Measurements from ENCODE around the gene LTBR. TPM values are rescaled to one million over a fixed set of nuclear protein-coding genes. Genes with fewer than 3 reads are reported as not detected.

Gene LTBR
- polyA plus RNA-seq, 2 of the 4 experiments (the other 2 are of a cell fraction), result 57.3 to 110 TPM

DNA sequence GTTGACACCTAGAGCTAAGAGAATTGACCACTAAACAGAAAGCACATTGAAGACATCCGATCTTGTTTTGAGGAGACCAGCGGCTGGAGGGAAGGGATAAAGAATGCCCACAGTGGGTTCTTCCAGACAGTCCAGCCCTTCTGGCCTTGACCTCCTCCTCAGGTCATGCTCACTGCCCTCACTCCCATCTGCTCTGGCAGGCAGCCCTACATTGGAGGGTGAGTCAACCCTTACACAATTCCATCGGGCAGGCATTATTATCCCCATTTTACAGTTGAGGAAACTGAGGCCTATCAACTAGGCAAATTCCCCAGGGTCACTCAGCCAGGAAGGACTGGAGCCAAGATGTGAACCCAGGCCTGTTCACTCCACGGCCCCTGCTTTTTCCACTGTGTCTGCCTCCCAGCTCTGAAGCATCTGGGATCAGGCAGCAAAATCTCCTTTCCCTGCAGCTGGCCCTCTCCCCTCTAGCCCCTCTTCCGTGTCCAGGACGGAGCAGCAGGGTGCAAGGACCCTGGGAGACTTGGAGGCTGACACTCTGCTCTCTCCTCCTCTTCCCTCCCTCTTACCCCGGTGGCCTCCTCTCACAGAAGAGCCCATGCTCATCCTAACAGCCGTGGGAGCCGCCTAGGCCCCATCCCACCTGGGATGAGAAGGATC, 13.9 kb upstream of the LTBR start (continued):
- no peak for TF ChIP-seq SMC3 (IDR thresholded peaks at IDR 0.05)
- TF ChIP-seq HOXB5 (CRISPR knock-in tag; IDR thresholded peaks at IDR 0.05), result no peak
- no peak; the same call in 1 of the 2 replicates for TF ChIP-seq TP53 (CRISPR knock-in tag; IDR thresholded peaks at IDR 0.05)
- no peak for TF ChIP-seq RAD21 (conservative IDR thresholded peaks at IDR 0.05 in 1 of 2, IDR thresholded peaks at IDR 0.05 in 1 of 2)
- TF ChIP-seq GATA3 (IDR thresholded peaks at IDR 0.05; ENCODE audit: borderline replicate concordance), result peak; percentile 44
- no peak for TF ChIP-seq MYC (IDR thresholded peaks at IDR 0.05; ENCODE audit: borderline replicate concordance, low read length)
- peak; percentile 21 for TF ChIP-seq JUNB (IDR thresholded peaks at IDR 0.05)
- TF ChIP-seq, protein P1, sequence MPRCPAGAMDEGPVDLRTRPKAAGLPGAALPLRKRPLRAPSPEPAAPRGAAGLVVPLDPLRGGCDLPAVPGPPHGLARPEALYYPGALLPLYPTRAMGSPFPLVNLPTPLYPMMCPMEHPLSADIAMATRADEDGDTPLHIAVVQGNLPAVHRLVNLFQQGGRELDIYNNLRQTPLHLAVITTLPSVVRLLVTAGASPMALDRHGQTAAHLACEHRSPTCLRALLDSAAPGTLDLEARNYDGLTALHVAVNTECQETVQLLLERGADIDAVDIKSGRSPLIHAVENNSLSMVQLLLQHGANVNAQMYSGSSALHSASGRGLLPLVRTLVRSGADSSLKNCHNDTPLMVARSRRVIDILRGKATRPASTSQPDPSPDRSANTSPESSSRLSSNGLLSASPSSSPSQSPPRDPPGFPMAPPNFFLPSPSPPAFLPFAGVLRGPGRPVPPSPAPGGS (IDR thresholded peaks at IDR 0.05), result no peak
- peak; percentile 74; the same call in 1 of the 2 replicates for TF ChIP-seq RARB (CRISPR knock-in tag; IDR thresholded peaks at IDR 0.05)
- peak in 1 of 2 experiments; percentile 81; a peak in 2 of 4 replicates for TF ChIP-seq CEBPB (IDR thresholded peaks at IDR 0.05)
- TF ChIP-seq MAFK (IDR thresholded peaks at IDR 0.05; ENCODE audit: partially characterized antibody), result no peak
- TF ChIP-seq KDM5A (IDR thresholded peaks at IDR 0.05), result no peak
- no peak for TF ChIP-seq EHMT2 (IDR thresholded peaks at IDR 0.05; ENCODE audit: low read depth)

DNA sequence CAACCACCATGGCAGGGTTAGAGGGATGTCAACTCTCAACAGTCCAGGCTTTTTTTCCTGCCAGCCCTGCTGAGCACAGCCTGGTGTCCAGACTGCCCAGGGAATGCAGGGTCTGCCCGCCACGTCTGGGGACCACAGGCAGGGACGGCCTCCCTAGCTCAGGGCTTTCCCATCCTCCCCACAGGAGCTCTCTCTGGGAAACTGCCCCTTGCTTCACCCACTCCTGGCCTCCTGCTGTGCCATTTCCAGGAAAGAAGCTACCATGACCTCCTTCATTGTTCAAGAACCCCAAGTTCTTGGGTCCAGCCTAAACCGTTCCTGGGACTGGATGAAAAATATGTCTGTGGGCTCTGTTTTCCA, 13.4 kb upstream of the LTBR start:
- peaks cover 79% of the 10 kb centered on the region for H3K4me1 ChIP-seq
- no peak for FAIRE-seq
- H3K4me2 ChIP-seq, result peak overlapping the region; percentile 80

DNA sequence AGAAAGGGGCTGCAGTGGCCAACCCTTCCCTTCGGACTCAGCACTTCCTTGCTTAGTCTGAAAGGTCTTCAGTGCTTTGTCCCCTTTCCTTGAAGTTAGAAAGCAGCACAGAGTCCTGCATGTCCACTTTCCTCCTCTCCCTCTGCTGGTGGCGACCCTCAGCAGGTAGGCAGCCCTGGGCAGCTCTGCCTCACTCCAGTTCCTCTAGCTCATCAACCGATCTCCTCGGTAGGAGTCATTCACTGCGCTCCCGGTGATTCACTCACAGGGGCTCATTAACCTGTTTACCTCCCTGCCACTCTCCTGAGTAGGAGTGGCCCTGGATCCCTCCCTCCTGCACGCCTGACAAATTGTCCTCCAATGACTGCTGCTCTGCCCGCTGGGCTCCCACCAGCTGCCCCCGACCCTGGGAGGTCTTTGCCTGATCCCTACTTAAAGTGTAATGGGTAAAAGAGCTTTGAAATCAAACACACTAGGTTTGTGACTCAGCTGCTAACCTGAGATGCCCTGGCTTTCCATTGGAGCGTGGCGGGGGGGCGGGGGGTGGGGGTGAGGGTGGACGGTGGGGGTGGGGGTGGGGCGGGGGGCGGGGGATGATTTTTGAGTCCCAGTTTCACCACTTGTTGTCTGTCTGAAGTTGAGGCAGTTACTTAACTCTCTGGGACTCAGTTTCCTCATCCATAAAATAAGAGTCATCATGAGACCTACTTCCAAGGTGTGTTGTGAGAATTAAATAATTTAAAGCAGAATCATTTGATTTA, 12.8 kb upstream of the LTBR start:
- Histone ChIP-seq H3K27ac (peak overlapping the region; percentile 97 to 99), H3K4me1 (peaks cover 85% of the 10 kb centered on the region), H3K4me2 (peak overlapping the region; percentile 80), H3K4me3 (peak overlapping the region; percentile 5; the same call in 1 of the 3 replicates), H3K9me3 (no peaks in the 10 kb centered on the region)
- DNase-seq (ENCODE audit: low read depth in 1 of 2, low spot score in 1 of 2) (peak; percentile 98 to 99), ATAC-seq (peak; percentile 84 to 87), FAIRE-seq (peak; percentile 93)
- ChIA-PET CTCF (interaction anchor here (0.5 to 24.7 kb wide), 13 partner anchors 9 to 105 kb away, joined by 3 to 705 read pairs (median 5); partner anchors contain the start of genes LTBR and TNFRSF1A), POLR2A (interaction anchor here (0.6 to 7.4 kb wide), 12 partner anchors 8 to 163 kb away, joined by 3 to 141 read pairs (median 10); partner anchors contain the start of genes GAPDH, LTBR, MRPL51 and TNFRSF1A)
- WGBS (ENCODE audit: missing lambda C conversion rate), result 2% methylated on average over 9 of the region's 15 CpGs
- peak; percentile 17; the same call in 1 of the 2 replicates for TF ChIP-seq RCOR1 (IDR thresholded peaks at IDR 0.05; ENCODE audit: low read depth, low read length)
- no peak for TF ChIP-seq PHF8 (IDR thresholded peaks at IDR 0.05; ENCODE audit: borderline replicate concordance, low read depth)
- TF ChIP-seq MYC (IDR thresholded peaks at IDR 0.05; ENCODE audit: borderline replicate concordance, low read length), result peak; percentile 9; the same call in 1 of the 2 replicates
- TF ChIP-seq RARB (CRISPR knock-in tag; IDR thresholded peaks at IDR 0.05), result no peak
- TF ChIP-seq NFE2L2 (conservative IDR thresholded peaks at IDR 0.05; ENCODE audit: low read length), result no peak
- 0 out of 4 replicates have a peak, but pooled peaks of 1 of the 2 experiments have one; percentile 21 for TF ChIP-seq CEBPB (IDR thresholded peaks at IDR 0.05)
- TF ChIP-seq FOSB (CRISPR knock-in tag; IDR thresholded peaks at IDR 0.05), result 0 out of 2 replicates have a peak, but pooled peaks have one; percentile 34
- no peak for TF ChIP-seq BHLHE40 (IDR thresholded peaks at IDR 0.05; ENCODE audit: low read depth, low read length)
- TF ChIP-seq, protein P1 (IDR thresholded peaks at IDR 0.05), result 0 out of 3 replicates have a peak, but pooled peaks have one; percentile 40
- TF ChIP-seq ZC3H11A (IDR thresholded peaks at IDR 0.05), result no peak
- peak; percentile 63 to 95; a peak in 4 of 5 replicates for TF ChIP-seq JUN (IDR thresholded peaks at IDR 0.05)
- TF ChIP-seq, protein P2, sequence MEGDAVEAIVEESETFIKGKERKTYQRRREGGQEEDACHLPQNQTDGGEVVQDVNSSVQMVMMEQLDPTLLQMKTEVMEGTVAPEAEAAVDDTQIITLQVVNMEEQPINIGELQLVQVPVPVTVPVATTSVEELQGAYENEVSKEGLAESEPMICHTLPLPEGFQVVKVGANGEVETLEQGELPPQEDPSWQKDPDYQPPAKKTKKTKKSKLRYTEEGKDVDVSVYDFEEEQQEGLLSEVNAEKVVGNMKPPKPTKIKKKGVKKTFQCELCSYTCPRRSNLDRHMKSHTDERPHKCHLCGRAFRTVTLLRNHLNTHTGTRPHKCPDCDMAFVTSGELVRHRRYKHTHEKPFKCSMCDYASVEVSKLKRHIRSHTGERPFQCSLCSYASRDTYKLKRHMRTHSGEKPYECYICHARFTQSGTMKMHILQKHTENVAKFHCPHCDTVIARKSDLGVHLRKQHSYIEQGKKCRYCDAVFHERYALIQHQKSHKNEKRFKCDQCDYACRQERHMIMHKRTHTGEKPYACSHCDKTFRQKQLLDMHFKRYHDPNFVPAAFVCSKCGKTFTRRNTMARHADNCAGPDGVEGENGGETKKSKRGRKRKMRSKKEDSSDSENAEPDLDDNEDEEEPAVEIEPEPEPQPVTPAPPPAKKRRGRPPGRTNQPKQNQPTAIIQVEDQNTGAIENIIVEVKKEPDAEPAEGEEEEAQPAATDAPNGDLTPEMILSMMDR (IDR thresholded peaks at IDR 0.05), result peak; percentile 28; the same call in 2 of the 3 replicates
- no peak for TF ChIP-seq KDM5A (IDR thresholded peaks at IDR 0.05)
- no peak; the same call in 1 of the 2 replicates for TF ChIP-seq TP53 (CRISPR knock-in tag; IDR thresholded peaks at IDR 0.05)
- TF ChIP-seq HOXB13 (CRISPR knock-in tag; IDR thresholded peaks at IDR 0.05; ENCODE audit: low read depth), result 0 out of 2 replicates have a peak, but pooled peaks have one; percentile 28
- TF ChIP-seq GATA3 (IDR thresholded peaks at IDR 0.05; ENCODE audit: borderline replicate concordance), result peak; percentile 76

More for the DNA sequence above, 13.4 kb upstream of the LTBR start:
- DNase-seq (ENCODE audit: low read depth in 1 of 2, low spot score in 1 of 2), result no peak
- POLR2A ChIA-PET, result interaction anchor here (1.0 to 7.4 kb wide), 10 partner anchors 7 to 164 kb away, joined by 3 to 141 read pairs (median 12); partner anchors contain the start of genes GAPDH, LTBR, MRPL51 and TNFRSF1A
- ATAC-seq, result peak; percentile 5 to 7
- H3K9me3 ChIP-seq, result no peaks in the 10 kb centered on the region
- WGBS (ENCODE audit: missing lambda C conversion rate), result 39% methylated on average over 4 of the region's 4 CpGs
- H3K27ac ChIP-seq, result peak overlapping the region; percentile 97 to 99
- H3K4me3 ChIP-seq, result 0 out of 3 replicates have a peak overlapping the region, but pooled peaks have one; percentile 5
- CTCF ChIA-PET, result interaction anchor here (0.5 to 24.7 kb wide), 11 partner anchors 8 to 104 kb away, joined by 3 to 705 read pairs (median 7); partner anchors contain the start of genes LTBR and TNFRSF1A
- TF ChIP-seq, protein P3, sequence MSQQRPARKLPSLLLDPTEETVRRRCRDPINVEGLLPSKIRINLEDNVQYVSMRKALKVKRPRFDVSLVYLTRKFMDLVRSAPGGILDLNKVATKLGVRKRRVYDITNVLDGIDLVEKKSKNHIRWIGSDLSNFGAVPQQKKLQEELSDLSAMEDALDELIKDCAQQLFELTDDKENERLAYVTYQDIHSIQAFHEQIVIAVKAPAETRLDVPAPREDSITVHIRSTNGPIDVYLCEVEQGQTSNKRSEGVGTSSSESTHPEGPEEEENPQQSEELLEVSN (IDR thresholded peaks at IDR 0.05; ENCODE audit: borderline replicate concordance, low read depth), result no peak
- peak; percentile 49; the same call in 1 of the 2 replicates for TF ChIP-seq HOXB5 (CRISPR knock-in tag; IDR thresholded peaks at IDR 0.05)
- TF ChIP-seq CEBPB (IDR thresholded peaks at IDR 0.05), result 0 out of 4 replicates have a peak, but pooled peaks of 1 of the 2 experiments have one; percentile 8

Data from A549 (cell line).